Measurements from ENCODE around the gene GYS1. TPM values are rescaled to one million over a fixed set of nuclear protein-coding genes. Genes with fewer than 3 reads are reported as not detected.

The GYS1 gene
- total RNA-seq, 6 donors from 2014 or later: 26.4 to 79.6 (median 35.6) TPM

DNA sequence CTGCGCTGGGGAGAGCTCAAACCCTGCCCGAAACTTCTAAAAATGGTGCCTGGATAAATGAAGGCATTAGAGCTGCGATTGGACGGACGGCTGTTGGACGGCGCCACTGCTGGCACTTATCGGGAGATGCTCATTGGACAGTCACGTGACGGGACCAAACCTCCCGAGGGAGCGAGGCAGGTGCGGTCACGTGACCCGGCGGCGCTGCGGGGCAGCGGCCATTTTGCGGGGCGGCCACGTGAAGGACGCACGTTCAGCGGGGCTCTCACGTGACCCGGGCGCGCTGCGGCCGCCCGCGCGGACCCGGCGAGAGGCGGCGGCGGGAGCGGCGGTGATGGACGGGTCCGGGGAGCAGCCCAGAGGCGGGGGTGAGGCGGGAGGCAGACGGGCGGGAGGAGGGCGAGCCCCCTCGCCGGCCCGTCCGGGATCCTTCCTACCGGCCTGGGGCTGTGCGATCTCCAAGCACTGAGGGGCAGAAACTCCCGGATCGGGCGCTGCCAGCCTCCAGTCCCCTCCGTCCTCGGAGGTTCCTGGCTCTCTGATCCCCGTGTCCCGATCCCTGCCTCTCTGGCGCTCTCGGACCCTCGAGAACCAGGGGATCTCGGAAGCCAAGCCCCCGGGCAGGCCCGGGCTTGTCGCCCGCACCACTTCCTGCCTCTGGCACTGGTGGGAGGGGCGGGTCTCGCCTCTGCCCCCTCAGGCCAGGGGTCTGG lies 38.4 kb downstream of the GYS1 start, which contains the start of gene BAX:
BAX (plus strand) TSS at position 281 of the 713 bp plus-strand sequence; CDS start at position 335, 54 bp downstream.
- 1 to 2% methylated on average over 10 to 33 of the region's 71 CpGs for WGBS, 2 donors
- Histone ChIP-seq H3K27ac (peak within 1 kb of the TSS; percentile 79 to 95 (median 85)), H3K27me3 (no peaks in the 10 kb centered on the region), H3K36me3 (peaks cover 0 to 5% (median 0%) of the 10 kb centered on the region in 4 donors), H3K4me1 (peaks cover 11 to 17% (median 13%) of the 10 kb centered on the region in 4 donors), H3K9me3 (no peaks in the 10 kb centered on the region), H3K4me3 (peak within 1 kb of the TSS; percentile 56 to 87 (median 83))
- TF ChIP-seq EP300 (IDR thresholded peaks at IDR 0.05): peak in 1 of 4 donors; percentile 13
- TF ChIP-seq, protein P1, sequence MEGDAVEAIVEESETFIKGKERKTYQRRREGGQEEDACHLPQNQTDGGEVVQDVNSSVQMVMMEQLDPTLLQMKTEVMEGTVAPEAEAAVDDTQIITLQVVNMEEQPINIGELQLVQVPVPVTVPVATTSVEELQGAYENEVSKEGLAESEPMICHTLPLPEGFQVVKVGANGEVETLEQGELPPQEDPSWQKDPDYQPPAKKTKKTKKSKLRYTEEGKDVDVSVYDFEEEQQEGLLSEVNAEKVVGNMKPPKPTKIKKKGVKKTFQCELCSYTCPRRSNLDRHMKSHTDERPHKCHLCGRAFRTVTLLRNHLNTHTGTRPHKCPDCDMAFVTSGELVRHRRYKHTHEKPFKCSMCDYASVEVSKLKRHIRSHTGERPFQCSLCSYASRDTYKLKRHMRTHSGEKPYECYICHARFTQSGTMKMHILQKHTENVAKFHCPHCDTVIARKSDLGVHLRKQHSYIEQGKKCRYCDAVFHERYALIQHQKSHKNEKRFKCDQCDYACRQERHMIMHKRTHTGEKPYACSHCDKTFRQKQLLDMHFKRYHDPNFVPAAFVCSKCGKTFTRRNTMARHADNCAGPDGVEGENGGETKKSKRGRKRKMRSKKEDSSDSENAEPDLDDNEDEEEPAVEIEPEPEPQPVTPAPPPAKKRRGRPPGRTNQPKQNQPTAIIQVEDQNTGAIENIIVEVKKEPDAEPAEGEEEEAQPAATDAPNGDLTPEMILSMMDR (IDR thresholded peaks at IDR 0.05): peak in 2 of 6 experiments; percentile 18 to 30
- peak; percentile 74 to 80 for TF ChIP-seq POLR2AphosphoS5 (IDR thresholded peaks at IDR 0.05)
- TF ChIP-seq POLR2A (IDR thresholded peaks at IDR 0.05): peak in 3 of 4 donors; percentile 23 to 92 (median 81)
- ATAC-seq (ENCODE audit: low FRiP score in 2 of 2): peak; percentile 90 to 98
- peak; percentile 97 to 99 for DNase-seq

GRCh38 chr19:48953990-48954594 lies 39.0 kb downstream of the GYS1 start:
- Histone ChIP-seq H3K36me3 (peaks cover 0 to 5% (median 0%) of the 10 kb centered on the region in 4 donors), H3K4me1 (peaks cover 11 to 17% (median 13%) of the 10 kb centered on the region in 4 donors), H3K27ac (peak overlapping the region; percentile 79 to 95 (median 85)), H3K27me3 (no peaks in the 10 kb centered on the region), H3K9me3 (no peaks in the 10 kb centered on the region), H3K4me3 (peak overlapping the region in 3 of 4 donors; percentile 79 to 87 (median 87))
- DNase-seq (no peak), ATAC-seq (ENCODE audit: low FRiP score in 2 of 2) (no peak)
- WGBS, 2 donors: 64 to 76% methylated on average over 11 of the region's 11 CpGs
- TF ChIP-seq, protein P1 (IDR thresholded peaks at IDR 0.05): no peak
- no peak for TF ChIP-seq POLR2A (IDR thresholded peaks at IDR 0.05)

DNA sequence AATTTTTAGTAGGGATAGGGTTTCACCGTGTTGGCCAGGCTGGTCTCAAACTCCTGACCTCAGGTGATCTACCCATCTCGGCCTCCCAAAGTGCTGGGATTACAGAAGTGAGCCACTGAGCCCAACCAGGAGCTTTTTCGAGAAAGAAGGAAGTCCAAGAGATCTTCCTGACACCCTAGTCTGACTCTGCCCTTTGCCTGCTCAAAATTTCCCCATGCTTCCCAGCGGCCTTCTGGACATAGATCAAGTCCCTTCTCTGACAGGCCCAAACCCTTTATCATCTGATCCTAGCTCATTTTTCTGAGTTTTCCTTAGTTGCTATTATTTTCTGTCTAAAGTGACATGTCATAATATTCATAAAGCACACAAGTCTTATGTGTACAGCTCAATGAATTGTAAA lies 40.0 kb downstream of the GYS1 start:
- WGBS, 2 donors: 75 to 88% methylated on average over 3 to 4 of the region's 4 CpGs
- Histone ChIP-seq H3K27me3 (no peaks in the 10 kb centered on the region), H3K4me1 (peaks cover 11 to 17% (median 13%) of the 10 kb centered on the region in 4 donors), H3K4me3 (no peak overlapping the region), H3K27ac (no peak overlapping the region), H3K9me3 (no peaks in the 10 kb centered on the region), H3K36me3 (peaks cover 0 to 5% (median 0%) of the 10 kb centered on the region in 4 donors)
- no peak for DNase-seq
- TF ChIP-seq POLR2AphosphoS5 (IDR thresholded peaks at IDR 0.05) (no peak), POLR2A (IDR thresholded peaks at IDR 0.05) (no peak), EP300 (IDR thresholded peaks at IDR 0.05) (no peak)
- TF ChIP-seq, protein P1 (IDR thresholded peaks at IDR 0.05): no peak
- no peak for ATAC-seq (ENCODE audit: low FRiP score in 2 of 2)

- DNase-seq (no peak), ATAC-seq (ENCODE audit: low FRiP score in 2 of 2) (no peak)
- Histone ChIP-seq H3K4me3 (no peak overlapping the region), H3K4me1 (peaks cover 8 to 15% (median 10%) of the 10 kb centered on the region in 4 donors), H3K36me3 (no peaks in the 10 kb centered on the region), H3K27ac (no peak overlapping the region), H3K9me3 (peaks cover 0 to 7% (median 0%) of the 10 kb centered on the region in 4 donors), H3K27me3 (no peaks in the 10 kb centered on the region)
- WGBS, 2 donors: 55 to 58% methylated on average over 8 to 9 of the region's 9 CpGs
- TF ChIP-seq EP300 (IDR thresholded peaks at IDR 0.05) (no peak), POLR2A (IDR thresholded peaks at IDR 0.05) (no peak), POLR2AphosphoS5 (IDR thresholded peaks at IDR 0.05) (no peak)
- TF ChIP-seq, protein P1 (IDR thresholded peaks at IDR 0.05): no peak
These were observed 42.1 kb downstream of the GYS1 start for GRCh38 chr19:48950830-48951519.

Data from upper lobe of left lung (tissue), 6 donors.